ENCODE data around the gene SUMO2. TPM values are rescaled to one million over a fixed set of nuclear protein-coding genes. Genes with fewer than 3 reads are reported as not detected.
"Not testable (repeated sequence)": the region's sequence is repeated elsewhere in the genome, so short reads cannot be mapped to it uniquely, and the experiment has no call there.

The SUMO2 gene
- total RNA-seq, 6 donors from 2014 or later = 19.9 to 343 (median 64.9) TPM

GRCh38 chr17:75208161-75208560 lies 25.4 kb upstream of the SUMO2 start:
- no peak for DNase-seq
- H3K27ac ChIP-seq = no peak overlapping the region
- H3K36me3 ChIP-seq = peaks cover 11 to 47% (median 35%) of the 10 kb centered on the region in 4 donors

DNA sequence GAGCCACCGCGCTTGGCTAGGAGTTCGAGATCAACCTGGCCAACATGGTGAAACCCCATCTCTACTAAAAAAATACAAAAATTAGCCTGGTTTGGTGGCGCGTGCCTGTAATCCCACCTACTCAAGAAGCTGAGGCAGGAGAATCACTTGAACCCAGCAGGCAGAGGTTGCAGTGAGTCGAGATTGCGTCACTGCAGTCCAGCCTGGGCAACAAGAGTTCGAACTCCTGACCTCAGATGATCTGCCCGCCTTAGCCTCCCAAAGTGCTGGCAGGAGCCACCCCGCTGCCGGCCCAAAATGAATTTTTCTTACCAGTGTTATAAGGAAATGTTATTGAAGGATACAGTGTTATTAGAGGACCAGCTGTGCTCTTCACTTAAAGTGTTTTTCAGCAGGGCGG lies 25.0 kb upstream of the SUMO2 start:
- Histone ChIP-seq H3K36me3 (peaks cover 10 to 43% (median 31%) of the 10 kb centered on the region in 4 donors), H3K27ac (no peak overlapping the region), H3K27me3 (no peaks in the 10 kb centered on the region), H3K4me1 (peaks cover 18 to 32% (median 25%) of the 10 kb centered on the region in 4 donors), H3K4me3 (no peak overlapping the region), H3K9me3 (no peaks in the 10 kb centered on the region)
- WGBS, 2 donors = 83 to 84% methylated on average over 12 of the region's 12 CpGs
- ATAC-seq (ENCODE audit: low FRiP score in 2 of 2) = no peak
- no peak for DNase-seq
- TF ChIP-seq POLR2A (IDR thresholded peaks at IDR 0.05) (no peak), POLR2AphosphoS5 (IDR thresholded peaks at IDR 0.05) (no peak), CTCF (IDR thresholded peaks at IDR 0.05) (no peak), EP300 (IDR thresholded peaks at IDR 0.05) (no peak)

More at GRCh38 chr17:75208161-75208560, 25.4 kb upstream of the SUMO2 start:
- H3K4me3 ChIP-seq = no peak overlapping the region
- TF ChIP-seq CTCF (IDR thresholded peaks at IDR 0.05) (no peak), POLR2AphosphoS5 (IDR thresholded peaks at IDR 0.05) (no peak), EP300 (IDR thresholded peaks at IDR 0.05) (no peak), POLR2A (IDR thresholded peaks at IDR 0.05) (no peak)
- H3K4me1 ChIP-seq = peaks cover 18 to 32% (median 25%) of the 10 kb centered on the region in 4 donors
- H3K9me3 ChIP-seq = no peaks in the 10 kb centered on the region
- H3K27me3 ChIP-seq = no peaks in the 10 kb centered on the region
- ATAC-seq (ENCODE audit: low FRiP score in 2 of 2) = no peak
- WGBS, 2 donors = 89 to 94% methylated on average over 9 of the region's 9 CpGs

- not testable (repeated sequence) for H3K9me3 ChIP-seq; DNase-seq; ATAC-seq (ENCODE audit: low FRiP score in 2 of 2); H3K27me3 ChIP-seq; H3K27ac ChIP-seq
- Histone ChIP-seq H3K4me1 (peaks cover 18 to 32% (median 25%) of the 10 kb centered on the region in 4 donors), H3K36me3 (peaks cover 6 to 37% (median 25%) of the 10 kb centered on the region in 4 donors), H3K4me3 (peak overlapping the region in 2 of 4 donors; percentile 65 to 82)
- 84 to 85% methylated on average over 8 of the region's 8 CpGs for WGBS, 2 donors
Measured at GRCh38 chr17:75207050-75207407, 24.3 kb upstream of the SUMO2 start.

- DNase-seq = no peak
- H3K36me3 ChIP-seq = peaks cover 4 to 24% (median 14%) of the 10 kb centered on the region in 4 donors
- ATAC-seq (ENCODE audit: low FRiP score in 2 of 2) = peak in 1 of 2 donors; percentile 2
- no peaks in the 10 kb centered on the region for H3K9me3 ChIP-seq
- H3K27me3 ChIP-seq = no peaks in the 10 kb centered on the region
- peaks cover 18 to 32% (median 25%) of the 10 kb centered on the region in 4 donors for H3K4me1 ChIP-seq
- TF ChIP-seq POLR2A (IDR thresholded peaks at IDR 0.05) (no peak), CTCF (IDR thresholded peaks at IDR 0.05) (no peak), POLR2AphosphoS5 (IDR thresholded peaks at IDR 0.05) (peak in 1 of 2 donors; percentile 3), EP300 (IDR thresholded peaks at IDR 0.05) (no peak)
- H3K27ac ChIP-seq = peak overlapping the region; percentile 93 to 98 (median 95)
- WGBS, 2 donors = 0% methylated on average over 17 to 22 of the region's 22 CpGs
- peak overlapping the region; percentile 58 to 84 (median 74) for H3K4me3 ChIP-seq
Measured at GRCh38 chr17:75205793-75206163, 23.0 kb upstream of the SUMO2 start.

DNA sequence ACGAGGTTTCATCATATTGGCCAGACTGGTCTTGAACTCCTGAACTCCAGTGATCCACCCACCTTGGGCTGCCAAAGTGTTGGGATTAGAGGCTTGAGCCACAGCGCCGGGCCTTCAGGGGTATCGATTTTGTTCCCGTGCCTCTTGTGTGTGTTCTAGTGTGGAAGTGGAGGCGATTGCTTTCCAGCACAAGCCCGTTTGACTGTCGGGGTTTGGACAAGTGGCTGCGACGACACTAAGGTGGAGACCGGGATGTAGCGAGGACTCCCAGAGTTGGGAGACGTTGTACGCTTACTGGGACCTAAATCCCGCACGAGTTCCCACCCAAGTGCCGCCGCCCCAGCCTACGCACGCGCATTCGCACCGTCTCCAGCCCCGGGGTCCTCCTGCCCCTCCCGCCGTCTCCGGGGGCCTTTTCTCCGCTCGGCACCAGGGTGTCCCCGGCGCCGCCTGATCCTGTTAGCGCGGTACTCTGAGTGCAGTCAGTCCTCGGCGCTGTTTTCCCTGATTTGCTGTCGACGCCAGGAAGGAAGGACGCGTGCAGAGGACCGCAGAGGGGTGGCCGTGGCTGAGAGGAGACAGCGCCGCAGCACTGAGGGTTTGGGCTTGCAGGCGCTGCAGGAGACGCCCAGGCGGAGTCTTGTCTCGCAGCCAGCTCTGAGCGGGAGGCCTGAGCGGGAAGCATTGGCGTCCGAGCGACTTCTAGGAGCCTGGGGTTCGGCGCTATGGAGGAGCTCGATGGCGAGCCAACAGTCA lies 22.5 kb upstream of the SUMO2 start, which contains the start of gene NUP85:
Gene NUP85, plus strand, starts transcription at position 643 of the 756 bp plus-strand sequence. Its CDS starts 83 bp downstream, at position 726.
- Histone ChIP-seq H3K36me3 (peaks cover 0 to 19% (median 10%) of the 10 kb centered on the region in 4 donors), H3K9me3 (no peaks in the 10 kb centered on the region), H3K27me3 (no peaks in the 10 kb centered on the region), H3K4me3 (peak within 1 kb of the TSS; percentile 58 to 84 (median 74)), H3K27ac (peak within 1 kb of the TSS; percentile 93 to 98 (median 95)), H3K4me1 (peaks cover 18 to 32% (median 25%) of the 10 kb centered on the region in 4 donors)
- ATAC-seq (ENCODE audit: low FRiP score in 2 of 2) (peak; percentile 98), DNase-seq (peak; percentile 93 to 98)
- TF ChIP-seq CTCF (IDR thresholded peaks at IDR 0.05) (peak in 3 of 6 experiments; percentile 34 to 47 (median 41)), POLR2AphosphoS5 (IDR thresholded peaks at IDR 0.05) (peak; percentile 54 to 81), POLR2A (IDR thresholded peaks at IDR 0.05) (peak in 2 of 4 donors; percentile 31 to 81), EP300 (IDR thresholded peaks at IDR 0.05) (no peak)
- WGBS, 2 donors = 0% methylated on average over 2 to 53 of the region's 57 CpGs

Data from upper lobe of left lung (tissue), 6 donors.